Lower leg skin (tissue), 3 donors: Measurements from ENCODE around the gene GRK2.

ENCODE experiments used
- CTCF ChIP-seq, 3 donors: fragments of 450-650 bp; IDR thresholded peaks; one replicate each; pipeline ENCODE4 v1.5.1; 2016; ENCODE audit warnings: antibody characterized with exemption in 3 of 3, mild to moderate bottlenecking in 3 of 3, moderate library complexity in 2 of 3
- POLR2A ChIP-seq, 2 donors: fragments of 450-650 bp; IDR thresholded peaks; one replicate each; pipeline ENCODE4 v1.6.1; 2016 to 2017; ENCODE audit warnings: antibody characterized with exemption in 2 of 2, mild to moderate bottlenecking in 1 of 2, moderate library complexity in 1 of 2

- TF ChIP-seq CTCF (IDR thresholded peaks at IDR 0.05), result no peak
- no peak for TF ChIP-seq POLR2A (IDR thresholded peaks at IDR 0.05)
Measured at GRCh38 chr11:67302571-67303131, 36.4 kb downstream of the GRK2 start.
